ENCODE results near the gene PLCH1. TPM values are rescaled to one million over a fixed set of nuclear protein-coding genes. Genes with fewer than 3 reads are reported as not detected.
"Not testable (repeated sequence)": the region's sequence is repeated elsewhere in the genome, so short reads cannot be mapped to it uniquely, and the experiment has no call there.

Gene PLCH1
- total RNA-seq, 3 donors from 2014 or later: 0.03 to 0.08 TPM; not detected in 1

DNA sequence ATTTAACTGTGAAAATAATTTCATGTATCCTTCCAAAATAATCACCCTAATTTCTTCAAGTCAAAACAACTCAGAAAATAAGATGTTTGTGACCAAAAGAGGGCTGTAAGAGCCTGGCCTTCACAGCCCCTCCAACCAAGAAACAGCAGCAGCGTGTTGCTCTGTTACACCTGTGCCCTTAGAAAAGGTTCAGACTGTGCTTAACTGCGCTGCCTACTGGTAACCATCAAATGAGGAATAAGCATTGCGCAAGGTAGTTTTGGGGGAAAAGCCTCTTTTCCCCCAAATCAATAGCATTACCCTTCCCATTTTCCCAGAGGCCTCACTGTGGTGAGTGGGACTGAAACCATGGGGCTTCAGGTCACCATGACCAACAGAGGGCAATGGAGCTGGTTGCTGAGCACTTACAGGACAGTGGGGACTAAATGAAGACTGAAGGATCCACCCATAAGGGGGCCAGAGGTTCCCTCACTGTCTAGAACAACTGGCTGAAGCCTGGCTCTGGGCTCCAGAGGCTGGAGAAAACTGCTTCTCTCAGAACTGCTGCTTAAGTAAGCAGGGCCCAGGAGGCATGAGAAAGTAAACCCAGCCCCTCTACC lies 110.7 kb downstream of the PLCH1 start:
- H3K9me3 Mint-ChIP-seq: no peaks in the 10 kb centered on the region
- H3K36me3 Mint-ChIP-seq (ENCODE audit: insufficient read depth): no peaks in the 10 kb centered on the region
- no peak for ATAC-seq
- DNase-seq: no peak
- H3K4me3 Mint-ChIP-seq: no peak overlapping the region
- no peaks in the 10 kb centered on the region for H3K27me3 Mint-ChIP-seq (ENCODE audit: low read depth)
- no peaks in the 10 kb centered on the region for H3K4me1 Mint-ChIP-seq (ENCODE audit: low read depth)

DNA sequence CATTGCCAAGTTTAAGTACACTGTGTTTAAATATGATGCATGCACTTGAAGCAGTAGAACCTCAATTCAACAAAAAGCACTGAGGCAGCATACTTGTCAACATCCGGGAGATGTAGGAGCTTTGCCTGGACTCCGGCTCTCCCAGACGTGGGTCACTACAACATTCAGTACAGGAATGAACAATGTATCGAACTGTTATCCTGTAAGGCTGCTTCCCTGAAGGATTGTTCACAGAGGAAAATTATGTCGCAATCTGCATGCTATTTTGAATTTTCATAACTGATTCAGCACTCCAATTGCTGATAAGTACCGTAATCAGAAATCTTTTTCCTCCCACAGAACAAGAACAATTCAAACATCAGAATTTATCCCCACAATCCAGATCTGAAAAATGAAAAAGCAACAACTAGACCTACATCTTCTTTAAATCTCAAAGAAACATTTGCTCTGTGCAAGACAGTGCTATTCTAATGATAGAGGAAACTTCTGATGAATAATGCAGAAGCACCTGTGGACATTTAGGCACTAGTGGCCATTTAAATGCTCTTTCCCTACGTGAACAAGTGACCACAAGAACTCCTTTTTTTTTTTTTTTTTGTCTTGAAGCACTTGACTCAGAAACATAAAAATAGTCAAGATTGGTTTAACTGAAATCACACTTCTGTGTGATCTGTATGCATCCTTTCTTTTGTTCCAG lies 113.4 kb downstream of the PLCH1 start:
- H3K9me3 Mint-ChIP-seq: no peaks in the 10 kb centered on the region
- no peaks in the 10 kb centered on the region for H3K27me3 Mint-ChIP-seq (ENCODE audit: low read depth)
- no peaks in the 10 kb centered on the region for H3K4me1 Mint-ChIP-seq (ENCODE audit: low read depth)
- ATAC-seq (no peak), DNase-seq (no peak)
- no peaks in the 10 kb centered on the region for H3K36me3 Mint-ChIP-seq (ENCODE audit: insufficient read depth)
- H3K4me3 Mint-ChIP-seq: no peak overlapping the region

DNA sequence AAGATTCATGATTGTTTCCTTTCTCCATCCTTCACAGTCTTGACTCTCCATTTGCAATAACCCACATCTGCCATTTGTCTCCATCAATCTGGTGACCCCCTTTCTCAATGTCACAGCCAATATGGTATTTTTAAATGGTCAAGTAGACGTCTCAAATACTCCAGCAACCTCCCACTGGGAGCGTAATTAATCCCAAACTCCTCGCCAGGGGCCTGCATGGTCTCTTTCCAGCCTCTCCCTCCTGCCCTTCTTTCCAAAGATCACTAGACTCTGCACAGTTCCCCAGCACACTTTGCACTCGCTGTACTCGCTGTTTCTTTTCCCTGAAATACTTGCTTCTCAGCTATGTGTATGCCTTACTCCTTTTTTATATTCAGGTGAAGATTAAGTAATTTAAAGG lies 115.3 kb downstream of the PLCH1 start:
- Mint-ChIP-seq H3K4me1 (ENCODE audit: low read depth) (no peaks in the 10 kb centered on the region), H3K27me3 (ENCODE audit: low read depth) (no peaks in the 10 kb centered on the region), H3K36me3 (ENCODE audit: insufficient read depth) (no peaks in the 10 kb centered on the region), H3K4me3 (no peak overlapping the region), H3K9me3 (peaks cover 4% of the 10 kb centered on the region)
- DNase-seq: no peak
- no peak for ATAC-seq

DNA sequence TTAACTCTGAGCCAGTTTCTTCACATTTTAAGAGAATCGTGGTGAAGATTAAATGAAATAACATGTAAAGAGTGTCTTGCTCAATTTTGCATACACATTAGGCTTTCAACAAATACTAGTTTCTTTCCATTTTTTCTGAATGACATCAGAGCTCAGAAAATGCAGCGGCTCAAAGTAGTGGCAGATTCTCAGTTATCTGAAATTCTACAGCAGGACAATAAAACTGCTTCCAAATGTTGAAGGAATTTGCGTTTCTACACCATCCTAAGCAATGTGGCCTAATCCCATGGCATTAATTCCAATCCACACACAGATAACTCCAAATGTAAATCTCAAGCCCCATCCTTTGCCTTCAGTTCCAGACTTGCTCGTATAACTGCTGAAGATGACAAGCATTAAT lies 115.8 kb downstream of the PLCH1 start:
- H3K4me1 Mint-ChIP-seq (ENCODE audit: low read depth): no peaks in the 10 kb centered on the region
- H3K36me3 Mint-ChIP-seq (ENCODE audit: insufficient read depth): no peaks in the 10 kb centered on the region
- peaks cover 4% of the 10 kb centered on the region for H3K9me3 Mint-ChIP-seq
- H3K27me3 Mint-ChIP-seq (ENCODE audit: low read depth): no peaks in the 10 kb centered on the region
- DNase-seq (no peak), ATAC-seq (no peak)
- no peak overlapping the region for H3K4me3 Mint-ChIP-seq

DNA sequence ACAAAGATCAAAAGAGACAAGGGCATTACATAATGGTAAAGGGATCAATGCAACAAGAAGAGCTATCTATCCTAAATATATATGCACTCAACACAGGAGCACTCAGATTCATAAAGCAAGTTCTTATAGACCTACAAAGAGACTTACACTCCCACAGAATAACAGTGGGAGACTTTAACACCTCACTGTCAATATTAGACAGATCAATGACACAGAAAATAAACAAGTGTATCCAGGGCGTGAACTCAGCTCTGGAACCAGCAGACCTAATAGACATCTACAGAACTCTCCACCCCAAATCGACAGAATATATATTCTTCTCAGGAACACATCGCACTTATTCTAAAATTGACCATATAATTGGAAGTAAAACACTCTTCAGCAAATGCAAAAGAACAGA lies 122.2 kb downstream of the PLCH1 start:
- H3K27me3 Mint-ChIP-seq (ENCODE audit: low read depth); H3K4me1 Mint-ChIP-seq (ENCODE audit: low read depth); DNase-seq; H3K36me3 Mint-ChIP-seq (ENCODE audit: insufficient read depth); ATAC-seq; H3K4me3 Mint-ChIP-seq; H3K9me3 Mint-ChIP-seq: not testable (repeated sequence)

DNA sequence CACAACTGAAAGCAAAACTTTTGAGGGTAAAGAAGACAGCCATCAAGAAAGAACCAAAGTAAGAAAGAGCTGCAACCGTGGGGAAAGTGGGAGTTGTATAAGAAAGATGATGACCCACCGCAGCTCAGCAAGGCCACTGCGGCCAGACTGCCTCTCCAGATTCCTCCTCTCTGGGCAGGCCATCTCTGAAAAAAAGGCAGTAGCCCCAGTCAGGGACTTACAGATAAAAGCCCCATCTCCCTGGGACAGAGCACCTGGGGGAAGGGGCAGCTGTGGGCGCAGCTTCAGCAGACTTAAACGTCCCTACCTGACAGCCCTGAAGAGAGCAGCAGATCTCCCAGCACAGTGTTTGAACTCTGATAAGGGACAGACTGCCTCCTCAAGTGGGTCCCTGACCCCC lies 124.3 kb downstream of the PLCH1 start:
- H3K4me1 Mint-ChIP-seq (ENCODE audit: low read depth); ATAC-seq; H3K9me3 Mint-ChIP-seq; DNase-seq; H3K27me3 Mint-ChIP-seq (ENCODE audit: low read depth); H3K4me3 Mint-ChIP-seq; H3K36me3 Mint-ChIP-seq (ENCODE audit: insufficient read depth): not testable (repeated sequence)

DNA sequence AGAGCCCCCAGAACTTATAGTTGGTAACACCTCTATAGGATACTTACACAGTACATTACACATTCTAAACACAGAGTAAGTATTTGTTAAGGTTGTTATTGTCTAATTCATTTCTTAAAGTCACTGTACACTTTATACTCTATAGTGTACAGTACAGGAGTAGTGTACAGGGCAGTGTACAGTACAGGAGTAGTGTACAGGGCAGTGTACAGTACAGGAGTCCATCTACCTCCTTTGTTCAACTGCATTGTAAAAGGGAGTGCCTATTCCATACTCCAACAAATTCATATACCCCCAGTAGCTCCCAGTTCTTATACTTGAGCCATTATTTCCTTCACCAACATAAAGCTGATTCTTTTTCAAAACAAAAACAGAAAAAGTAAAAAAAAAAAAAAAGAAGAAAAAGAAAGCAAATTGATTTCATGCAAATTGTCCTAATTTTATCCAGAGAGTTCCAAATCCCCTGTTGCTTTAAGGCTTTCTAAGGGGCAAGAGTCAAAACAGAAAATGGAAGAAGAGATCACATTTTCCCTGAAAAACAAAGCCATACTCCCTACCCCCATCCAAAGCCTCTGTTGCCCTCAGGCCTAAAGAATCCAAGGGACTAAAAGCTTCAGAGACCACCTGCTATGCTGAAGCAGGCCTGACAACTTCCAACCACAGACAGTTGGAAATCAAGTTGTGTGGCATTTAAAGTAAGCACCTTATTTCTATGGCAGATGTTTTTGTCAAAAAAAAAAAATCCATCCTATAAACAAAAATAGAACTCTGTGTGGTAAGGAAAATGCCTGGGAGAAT lies 125.6 kb downstream of the PLCH1 start:
- H3K4me3 Mint-ChIP-seq: no peak overlapping the region
- H3K4me1 Mint-ChIP-seq (ENCODE audit: low read depth): no peaks in the 10 kb centered on the region
- DNase-seq: no peak
- H3K36me3 Mint-ChIP-seq (ENCODE audit: insufficient read depth): no peaks in the 10 kb centered on the region
- H3K9me3 Mint-ChIP-seq: peaks cover 10% of the 10 kb centered on the region
- no peak for ATAC-seq
- H3K27me3 Mint-ChIP-seq (ENCODE audit: low read depth): peaks cover 4% of the 10 kb centered on the region

DNA sequence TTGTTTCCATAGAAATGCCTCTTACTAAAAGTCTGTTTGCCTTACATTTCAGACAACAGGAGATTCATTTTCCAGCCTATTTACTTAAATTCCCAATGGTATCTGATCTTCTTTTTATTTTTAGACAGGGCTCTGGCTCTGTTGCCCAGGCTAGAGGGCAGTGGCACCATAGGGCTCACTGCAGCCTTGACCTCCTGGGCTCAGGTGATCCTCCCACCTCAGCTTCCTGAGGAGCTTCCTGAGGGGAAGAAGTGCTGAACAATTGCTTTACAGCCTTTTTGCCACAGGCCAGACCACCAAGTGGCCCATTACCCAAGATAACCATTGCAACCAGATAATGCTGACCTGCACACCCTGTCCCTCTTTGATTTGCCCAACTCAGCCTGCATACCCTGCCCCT lies 126.3 kb downstream of the PLCH1 start:
- ATAC-seq (no peak), DNase-seq (no peak)
- Mint-ChIP-seq H3K4me3 (no peak overlapping the region), H3K4me1 (ENCODE audit: low read depth) (no peaks in the 10 kb centered on the region), H3K27me3 (ENCODE audit: low read depth) (peaks cover 4% of the 10 kb centered on the region), H3K9me3 (peaks cover 15% of the 10 kb centered on the region), H3K36me3 (ENCODE audit: insufficient read depth) (no peaks in the 10 kb centered on the region)

DNA sequence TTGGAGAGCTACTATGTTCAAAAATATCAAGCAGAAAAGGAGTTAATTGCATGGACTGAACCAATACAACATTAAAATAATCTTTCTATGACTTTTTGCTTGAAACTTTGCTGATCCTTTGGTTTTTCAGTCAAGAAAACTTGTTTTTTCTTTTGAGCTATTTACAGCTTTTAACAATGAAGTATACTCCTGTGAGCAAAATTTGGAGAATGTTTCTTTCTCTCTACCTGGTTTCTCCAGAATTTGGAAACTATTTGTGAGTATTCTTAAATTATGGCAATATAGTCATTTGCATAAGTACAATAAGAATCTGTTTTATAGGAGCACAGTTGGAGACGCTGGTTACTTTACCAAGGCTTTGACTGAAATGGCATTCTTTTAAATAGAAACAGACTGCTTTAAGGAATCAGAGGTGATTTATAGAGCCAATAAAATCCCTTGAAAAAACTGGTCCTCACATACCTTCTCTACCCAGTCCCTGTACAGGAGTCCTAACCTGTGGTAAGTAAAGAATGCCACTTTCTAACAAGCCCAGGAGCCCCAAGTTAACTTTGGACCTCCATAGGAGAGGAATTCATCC lies 127.4 kb downstream of the PLCH1 start:
- Mint-ChIP-seq H3K36me3 (ENCODE audit: insufficient read depth) (no peaks in the 10 kb centered on the region), H3K9me3 (peaks cover 16% of the 10 kb centered on the region), H3K27me3 (ENCODE audit: low read depth) (peaks cover 2% of the 10 kb centered on the region), H3K4me3 (no peak overlapping the region), H3K4me1 (ENCODE audit: low read depth) (no peaks in the 10 kb centered on the region)
- no peak for ATAC-seq
- no peak for DNase-seq

DNA sequence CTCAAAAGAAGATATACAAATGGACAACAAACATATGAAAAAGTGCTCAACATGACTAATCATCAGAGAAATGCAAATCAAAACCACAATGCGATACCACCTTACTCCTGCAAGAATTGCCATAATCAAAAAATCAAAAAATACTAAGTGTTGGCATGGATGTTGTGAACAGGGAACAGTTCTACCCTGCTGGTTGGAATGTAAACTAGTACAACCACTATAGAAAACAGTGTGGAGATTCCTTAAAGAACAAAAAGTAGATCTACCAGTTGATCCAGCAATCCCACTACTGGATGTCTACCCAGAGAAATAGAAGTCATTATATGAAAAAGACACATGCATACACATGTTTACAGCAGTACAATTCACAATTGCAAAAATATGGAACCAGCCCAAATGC lies 129.7 kb downstream of the PLCH1 start:
- not testable (repeated sequence) for H3K36me3 Mint-ChIP-seq (ENCODE audit: insufficient read depth); H3K27me3 Mint-ChIP-seq (ENCODE audit: low read depth); H3K4me1 Mint-ChIP-seq (ENCODE audit: low read depth); H3K4me3 Mint-ChIP-seq; DNase-seq; ATAC-seq
- H3K9me3 Mint-ChIP-seq: peaks cover 16% of the 10 kb centered on the region

DNA sequence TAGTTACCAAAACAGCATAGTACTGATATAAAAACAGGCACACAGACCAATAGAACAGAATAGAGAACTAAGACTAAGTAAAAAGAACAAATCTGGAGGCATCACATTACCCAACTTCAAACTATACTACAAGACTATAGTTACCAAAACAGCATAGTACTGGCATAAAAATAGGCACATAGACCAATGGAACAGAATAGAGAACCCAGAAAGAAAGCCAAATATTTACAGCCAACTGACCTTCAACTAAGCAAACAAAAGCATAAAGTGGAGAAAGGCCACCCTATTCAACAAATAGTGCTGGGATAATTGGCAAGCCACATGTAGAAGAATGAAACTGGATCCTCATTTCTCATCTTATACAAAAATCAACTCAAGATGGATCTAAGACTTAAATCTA lies 130.5 kb downstream of the PLCH1 start:
- peaks cover 21% of the 10 kb centered on the region for H3K9me3 Mint-ChIP-seq
- ATAC-seq; DNase-seq; H3K4me3 Mint-ChIP-seq; H3K4me1 Mint-ChIP-seq (ENCODE audit: low read depth); H3K27me3 Mint-ChIP-seq (ENCODE audit: low read depth); H3K36me3 Mint-ChIP-seq (ENCODE audit: insufficient read depth): not testable (repeated sequence)

DNA sequence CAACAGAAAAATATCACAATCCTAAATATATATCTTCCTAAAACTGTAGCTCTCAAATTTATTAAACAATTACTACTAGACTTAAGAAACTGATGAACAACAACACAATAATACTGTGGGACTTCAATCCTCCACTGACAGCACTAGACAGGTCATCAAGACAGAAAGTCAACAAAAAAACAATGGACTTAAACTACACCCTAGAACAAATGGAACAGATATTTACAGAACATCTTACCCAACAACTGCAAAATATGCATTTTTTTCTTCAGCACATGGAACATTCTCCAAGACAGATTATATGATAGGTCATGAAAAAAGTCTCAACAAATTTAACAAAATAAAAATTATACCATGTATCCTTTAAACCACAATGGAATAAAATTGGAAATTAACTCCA lies 133.4 kb downstream of the PLCH1 start:
- DNase-seq (no peak), ATAC-seq (no peak)
- Mint-ChIP-seq H3K4me3 (no peak overlapping the region), H3K36me3 (ENCODE audit: insufficient read depth) (no peaks in the 10 kb centered on the region), H3K4me1 (ENCODE audit: low read depth) (no peaks in the 10 kb centered on the region), H3K9me3 (peaks cover 29% of the 10 kb centered on the region), H3K27me3 (ENCODE audit: low read depth) (peaks cover 4% of the 10 kb centered on the region)

DNA sequence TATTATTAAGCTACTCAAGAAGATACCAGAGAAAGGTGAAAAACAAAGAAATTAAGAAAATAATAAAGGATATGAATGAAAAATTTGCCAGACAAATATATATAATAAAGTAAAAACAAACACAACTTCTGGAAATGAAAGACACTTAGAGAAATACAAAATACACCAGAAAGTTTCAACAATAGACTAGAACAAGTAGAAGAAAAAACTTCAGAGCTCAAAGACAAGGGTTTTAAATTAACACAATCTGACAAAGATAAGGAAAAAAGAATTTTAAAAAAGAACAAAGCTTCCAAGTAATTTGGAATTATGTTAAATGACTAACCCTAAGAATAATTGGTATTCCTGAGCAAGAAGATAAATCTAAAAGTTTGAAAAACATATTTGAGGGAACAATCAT lies 135.3 kb downstream of the PLCH1 start:
- Mint-ChIP-seq H3K4me1 (ENCODE audit: low read depth) (no peaks in the 10 kb centered on the region), H3K36me3 (ENCODE audit: insufficient read depth) (no peaks in the 10 kb centered on the region), H3K4me3 (no peak overlapping the region), H3K27me3 (ENCODE audit: low read depth) (peaks cover 5% of the 10 kb centered on the region), H3K9me3 (peaks cover 25% of the 10 kb centered on the region)
- DNase-seq (no peak), ATAC-seq (no peak)

DNA sequence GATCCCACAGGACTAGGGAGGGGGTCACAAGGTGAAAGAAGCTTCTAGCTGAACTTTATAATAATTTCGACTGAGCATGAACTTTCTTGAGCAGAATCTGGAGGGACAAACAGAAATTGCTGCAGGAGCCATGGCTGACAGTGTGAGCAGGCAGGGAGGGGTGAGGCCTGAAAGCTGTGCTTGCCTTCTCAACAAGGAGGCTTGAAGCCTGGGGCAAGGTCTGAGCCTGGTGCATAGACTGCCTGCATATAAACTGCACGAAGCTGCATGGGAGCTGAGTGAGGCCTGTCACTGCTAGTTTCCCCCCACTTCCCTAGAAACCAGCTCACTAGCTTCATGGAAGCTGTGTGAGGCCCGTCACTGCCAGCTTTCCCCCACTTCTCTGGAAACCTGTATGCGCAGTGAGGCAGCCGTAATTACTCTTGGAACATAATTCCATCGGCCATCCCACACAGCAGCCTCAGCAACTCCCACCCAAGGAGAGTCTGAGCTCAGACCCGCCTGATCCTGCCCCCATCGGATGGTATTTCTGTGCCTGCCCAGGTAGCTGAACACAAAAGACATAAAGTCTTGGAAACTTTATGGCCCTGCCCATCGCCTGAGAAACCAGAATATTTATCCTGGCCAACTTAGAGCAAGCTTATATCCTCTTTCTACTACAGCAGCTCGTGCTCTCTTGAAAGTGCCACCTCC lies 136.5 kb downstream of the PLCH1 start:
- Mint-ChIP-seq H3K4me1 (ENCODE audit: low read depth) (no peaks in the 10 kb centered on the region), H3K4me3 (no peak overlapping the region), H3K36me3 (ENCODE audit: insufficient read depth) (no peaks in the 10 kb centered on the region), H3K9me3 (peaks cover 18% of the 10 kb centered on the region), H3K27me3 (ENCODE audit: low read depth) (peaks cover 5% of the 10 kb centered on the region)
- DNase-seq: no peak
- no peak for ATAC-seq

Measured in activated T-cell treated with anti-CD3 and anti-CD28 coated beads, Interleukin-2, amount 50 U/mL, for 4 hours (primary cell).